ENCODE data around the gene PSMA5. TPM values are rescaled to one million over a fixed set of nuclear protein-coding genes. Genes with fewer than 3 reads are reported as not detected.
A peak's percentile ranks its signal among the peaks of the same experiment; 100 is the strongest.
"Not testable (repeated sequence)": the region's sequence is repeated elsewhere in the genome, so short reads cannot be mapped to it uniquely, and the experiment has no call there.

PSMA5 gene
- total RNA-seq, 1 donor from 2014 or later: 60.9 TPM

DNA sequence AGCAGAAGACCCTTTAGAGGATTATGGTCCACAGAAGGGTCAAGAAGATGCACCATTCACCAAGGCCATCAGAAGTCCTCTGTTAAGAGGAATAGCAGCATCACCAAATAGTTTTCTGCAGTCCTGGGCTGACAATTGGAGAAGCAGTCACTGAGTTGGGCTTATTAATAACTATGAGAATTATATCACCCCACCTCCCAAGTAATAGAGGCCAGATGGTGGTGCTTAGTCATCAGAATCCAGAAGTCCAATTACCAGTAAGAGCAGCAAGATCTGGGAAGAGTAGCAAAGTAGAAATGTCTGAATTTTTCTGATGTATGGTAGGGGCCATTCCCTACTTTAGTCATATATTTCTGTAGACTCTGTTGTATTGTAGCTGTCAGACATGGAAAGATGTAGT, 6.1 kb upstream of the PSMA5 start:
- no peak for DNase-seq (ENCODE audit: low read depth)

DNA sequence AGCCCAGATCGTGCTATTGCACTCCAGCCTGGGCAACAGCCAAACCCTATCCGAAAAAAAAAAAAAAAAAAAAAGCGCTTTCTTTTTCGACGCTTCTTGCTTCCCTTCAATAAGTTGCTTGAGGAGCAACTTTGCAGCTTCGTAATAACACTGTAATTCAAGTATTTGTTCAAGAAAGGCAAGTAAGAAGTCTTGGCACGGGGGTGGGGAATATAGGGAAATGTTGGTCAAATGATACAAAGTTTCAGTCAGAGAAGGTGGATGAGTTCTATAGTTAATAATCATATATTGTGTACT, 871 bp upstream of the PSMA5 start:
- peak; percentile 7 for DNase-seq (ENCODE audit: low read depth)

DNA sequence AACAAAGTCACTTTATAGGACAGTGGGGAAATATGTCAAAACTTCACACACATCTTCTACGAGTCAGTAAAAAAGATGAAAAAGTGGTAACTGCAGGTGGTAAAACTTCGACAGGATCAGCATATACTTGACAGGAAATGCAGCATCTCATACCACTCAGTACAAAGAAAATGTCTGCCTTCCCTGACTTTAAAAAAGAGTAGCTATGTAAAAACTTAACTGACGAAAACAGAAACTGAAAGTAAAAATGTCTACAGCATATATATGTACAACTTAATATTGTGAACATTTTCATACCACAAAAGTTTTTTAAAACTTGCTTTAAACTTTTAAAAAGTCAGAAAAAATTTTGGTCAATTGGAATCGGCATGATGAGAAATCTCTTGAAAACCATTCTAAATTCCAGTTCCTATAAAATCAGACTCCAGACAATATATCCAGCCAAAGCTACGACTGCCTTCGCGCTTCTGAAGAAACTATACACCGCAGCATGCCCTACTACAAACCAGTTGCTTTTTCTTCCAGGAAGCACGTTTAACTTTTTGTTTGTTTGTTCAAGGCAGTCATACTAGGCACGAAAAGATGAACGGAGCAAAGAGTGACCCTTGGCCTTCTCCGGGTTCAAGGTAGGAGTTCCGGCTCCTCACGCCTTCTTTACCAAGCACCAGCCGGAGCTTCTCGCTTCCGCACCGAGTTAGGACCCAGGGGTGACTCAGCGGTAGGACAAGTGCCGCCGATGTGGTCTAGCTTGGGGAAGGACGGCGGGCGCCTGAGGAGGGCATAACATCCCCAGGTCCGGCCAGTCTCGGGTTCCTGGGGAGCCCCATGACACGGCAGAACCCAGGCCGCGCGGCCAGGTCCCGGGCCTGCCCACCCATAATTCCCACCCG, 612 bp downstream of the PSMA5 start:
- DNase-seq (ENCODE audit: low read depth): peak; percentile 48

- DNase-seq (ENCODE audit: low read depth): no peak
These were observed 2.8 kb downstream of the PSMA5 start for GRCh38 chr1:109423498-109423897.

DNA sequence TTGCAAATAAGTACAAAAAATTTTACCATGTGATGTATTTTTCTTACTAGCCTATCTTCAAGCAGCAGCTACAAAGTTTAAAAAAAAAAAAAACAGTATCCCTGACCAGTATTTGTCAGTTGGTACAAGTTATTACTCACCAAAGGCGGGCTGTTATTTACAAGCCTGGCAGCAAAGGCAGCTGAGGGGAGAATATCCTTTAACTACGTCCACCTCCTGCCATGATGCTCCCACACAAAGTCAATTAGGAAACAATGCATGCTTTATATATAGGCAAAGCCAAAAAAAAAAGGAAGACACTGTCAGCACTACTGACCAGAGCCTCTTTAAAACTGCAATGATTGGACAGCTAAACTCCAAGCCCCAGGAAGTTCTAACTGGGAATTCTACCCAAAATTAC, 13.7 kb downstream of the PSMA5 start:
- no peak for DNase-seq (ENCODE audit: low read depth)

- DNase-seq (ENCODE audit: low read depth): no peak
These were observed 21.4 kb downstream of the PSMA5 start for GRCh38 chr1:109404838-109405237.

DNA sequence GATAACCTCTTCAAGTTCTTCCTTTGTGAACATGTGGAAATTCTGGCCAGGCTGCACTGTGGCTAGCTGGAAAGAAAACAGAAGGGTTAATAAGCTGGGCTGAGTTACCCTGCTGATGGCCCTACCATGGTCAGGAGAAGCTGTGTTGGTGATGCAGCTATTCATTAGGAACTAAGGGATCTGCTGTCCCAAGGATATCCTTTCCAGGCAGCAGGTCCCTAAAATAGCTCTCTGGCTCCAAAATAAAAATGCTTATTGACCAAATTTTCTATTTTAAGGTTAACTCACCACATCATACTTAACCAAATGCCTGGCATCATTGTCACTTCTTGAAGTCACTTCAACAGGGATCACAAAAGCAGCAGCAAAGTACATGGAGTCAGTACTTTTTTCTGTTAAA, 24.2 kb downstream of the PSMA5 start:
- DNase-seq (ENCODE audit: low read depth): no peak

GRCh38 chr1:109400035-109400655, 26.1 kb downstream of the PSMA5 start:
- no peak for DNase-seq (ENCODE audit: low read depth)

DNA sequence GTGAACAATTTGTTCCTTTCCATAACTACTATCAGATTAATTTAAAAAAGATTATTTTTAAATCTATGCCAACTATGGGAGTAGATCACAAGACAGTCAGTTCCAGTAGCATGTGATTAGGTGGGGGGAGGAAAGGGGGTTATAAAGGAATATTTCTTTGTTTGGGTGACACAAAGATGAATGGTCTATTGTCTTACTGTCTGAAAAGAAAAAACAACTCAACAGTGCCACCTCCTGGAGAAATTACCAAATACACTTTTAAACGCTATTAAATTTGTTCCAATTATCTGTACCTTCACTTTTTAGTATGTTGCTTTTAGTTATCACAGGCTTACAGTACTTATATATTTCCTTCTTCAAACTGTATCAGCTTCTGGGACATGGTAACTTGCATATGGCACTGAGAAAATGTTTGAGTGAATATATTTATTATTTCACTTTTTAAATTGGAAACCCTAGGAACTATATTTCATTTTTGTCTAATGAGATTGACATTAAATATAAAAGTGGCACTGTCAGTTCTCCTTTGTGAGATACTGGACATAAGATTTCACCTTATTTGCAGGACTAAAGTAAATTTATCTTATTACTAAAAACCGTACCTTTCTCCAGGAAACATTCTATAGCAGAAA, 26.8 kb downstream of the PSMA5 start:
- peak; percentile 65 for DNase-seq (ENCODE audit: low read depth)

DNA sequence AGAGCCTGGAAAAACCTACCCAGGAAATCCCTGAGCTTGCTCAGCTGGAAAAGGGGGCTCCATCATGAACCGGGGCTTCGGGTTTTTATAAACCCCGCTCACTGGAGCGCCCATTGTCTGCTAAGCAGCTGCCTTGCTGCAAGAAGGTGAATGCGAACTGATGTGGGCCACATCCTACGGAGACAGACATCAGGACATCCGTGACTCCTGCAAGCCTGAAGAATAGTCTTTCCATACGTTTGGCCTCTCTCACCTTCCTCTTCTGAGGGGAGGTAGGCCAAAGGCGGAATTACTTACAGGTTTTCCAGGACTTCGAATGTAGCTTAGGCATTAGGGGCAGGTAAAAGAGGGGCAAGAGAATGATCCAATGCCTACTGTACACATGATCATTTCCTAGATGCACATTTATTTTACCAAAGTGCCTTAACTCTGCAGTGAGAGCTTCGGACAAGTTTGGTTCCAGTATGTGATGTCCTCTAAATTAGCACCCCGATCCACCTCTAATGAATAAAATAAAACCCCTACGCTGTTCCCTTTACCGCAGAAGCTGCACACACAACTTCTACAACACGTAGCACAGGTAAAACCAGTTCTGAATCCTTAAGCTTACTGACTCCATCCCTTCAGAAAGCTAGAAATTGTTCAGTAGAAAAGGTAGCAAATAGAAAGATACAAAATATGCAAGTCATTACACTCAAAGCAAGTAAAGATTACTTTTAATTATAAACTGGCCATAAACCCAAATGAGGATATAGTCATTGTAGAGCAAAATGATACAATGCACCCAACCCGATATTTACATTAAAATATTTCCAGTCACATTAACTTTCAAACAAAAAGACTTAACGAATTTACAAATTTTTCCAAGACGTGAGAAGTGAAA, 27.7 kb downstream of the PSMA5 start:
- no peak for DNase-seq (ENCODE audit: low read depth)

- DNase-seq (ENCODE audit: low read depth): peak; percentile 50
These were observed 28.5 kb downstream of the PSMA5 start, which contains the start of gene SORT1 for GRCh38 chr1:109397581-109398342. Gene SORT1 (minus strand): TSS chr1:109397918. CDS start chr1:109397892, 26 bp downstream.

- no peak for DNase-seq (ENCODE audit: low read depth)
These were observed 29.2 kb downstream of the PSMA5 start for GRCh38 chr1:109396871-109397580.

DNA sequence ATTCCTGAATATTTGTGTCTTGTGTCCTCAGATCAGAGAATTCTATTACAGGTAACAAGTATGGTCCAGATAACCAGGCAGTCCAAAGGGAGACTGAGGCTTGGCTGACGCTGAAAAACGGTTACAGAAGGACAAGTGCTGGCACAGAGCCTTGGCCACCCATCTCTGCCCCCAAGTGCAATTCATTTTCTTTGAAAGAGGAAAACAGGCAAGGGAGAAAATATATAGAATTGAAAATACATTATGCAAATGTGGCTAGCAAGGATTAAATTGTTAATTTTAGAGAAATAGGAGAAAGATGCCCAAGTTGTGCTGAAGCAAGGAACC, 29.8 kb downstream of the PSMA5 start:
- DNase-seq (ENCODE audit: low read depth): no peak

- peak; percentile 83 for DNase-seq (ENCODE audit: low read depth)
These were observed 30.4 kb downstream of the PSMA5 start for GRCh38 chr1:109395602-109396512.

- not testable (repeated sequence) for DNase-seq (ENCODE audit: low read depth)
These were observed 31.0 kb downstream of the PSMA5 start for GRCh38 chr1:109395282-109395599.

DNA sequence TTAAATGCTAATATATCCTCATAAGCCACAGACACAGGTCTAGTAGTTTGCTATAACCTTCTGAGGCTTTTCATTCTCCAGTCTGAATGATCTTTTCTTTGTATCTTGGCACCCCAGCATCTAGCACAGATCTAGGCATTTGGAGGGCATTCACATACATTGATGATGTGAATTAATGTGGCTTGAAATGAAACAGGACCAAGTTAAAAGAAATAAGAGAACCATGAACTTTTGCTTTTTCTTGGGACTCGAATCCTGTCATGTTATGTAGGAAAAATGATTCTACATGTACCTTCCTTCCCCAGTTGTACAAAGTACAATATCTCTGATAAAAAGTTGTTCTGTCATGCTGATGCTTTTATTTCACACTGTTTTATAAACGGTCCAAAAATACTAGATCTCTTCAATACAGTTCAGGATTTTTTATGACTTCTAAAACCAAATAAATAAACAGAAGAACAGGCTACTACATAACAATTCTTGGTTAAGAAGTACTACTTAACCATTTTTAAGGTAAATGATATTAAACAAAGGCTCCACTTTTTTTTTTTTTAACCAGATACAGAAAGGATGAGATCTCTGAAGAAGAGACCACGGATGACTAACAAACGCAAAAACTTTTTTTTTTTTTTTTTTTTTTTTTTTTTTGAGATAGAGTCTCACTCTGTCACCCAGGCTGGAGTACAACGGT, 31.5 kb downstream of the PSMA5 start:
- no peak for DNase-seq (ENCODE audit: low read depth)

GRCh38 chr1:109393617-109394233, 32.5 kb downstream of the PSMA5 start:
- no peak for DNase-seq (ENCODE audit: low read depth)

DNA sequence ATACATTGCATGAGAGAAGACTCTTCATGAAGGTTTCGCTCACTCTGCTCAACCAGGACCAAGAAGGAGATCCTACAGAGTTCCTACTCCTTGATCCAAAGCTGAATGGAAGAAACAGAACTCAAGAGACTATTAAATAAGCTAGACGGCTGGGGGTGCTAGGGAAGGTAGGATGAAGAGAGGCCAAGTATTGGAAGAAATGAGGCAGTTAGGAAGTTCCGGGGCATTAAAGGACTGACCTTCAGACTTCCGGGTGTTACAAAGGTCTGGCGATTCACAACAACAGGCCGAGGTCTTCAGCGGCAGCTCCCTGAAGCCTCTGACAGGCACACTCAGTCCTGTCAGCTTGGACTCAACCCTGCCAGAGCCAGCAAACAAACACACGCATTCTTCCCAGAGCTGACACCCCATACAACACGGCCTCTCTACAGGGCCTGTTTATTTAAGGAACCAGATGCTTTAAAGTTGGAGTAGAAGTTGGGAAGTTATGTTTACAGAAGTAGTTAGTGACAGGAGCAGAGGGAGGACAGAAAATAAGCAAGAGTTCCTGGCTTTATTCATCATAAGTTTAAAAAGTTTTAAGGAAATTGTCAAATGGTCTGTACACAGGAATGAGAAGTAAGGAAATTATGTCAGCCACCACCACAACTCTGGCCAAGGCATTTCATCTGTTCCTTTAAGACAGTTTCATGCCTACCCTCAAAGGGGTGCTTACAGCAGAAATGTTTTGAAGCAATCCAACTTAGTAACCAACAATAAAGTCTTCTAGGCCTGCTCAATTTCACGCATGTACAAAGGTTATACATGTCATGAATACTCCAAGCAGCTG, 33.2 kb downstream of the PSMA5 start:
- peak; percentile 73 for DNase-seq (ENCODE audit: low read depth)
